ENCODE data around the gene DAZAP1.
"Not testable (repeated sequence)": the region's sequence is repeated elsewhere in the genome, so short reads cannot be mapped to it uniquely, and the experiment has no call there.

DAZAP1 gene

GRCh38 chr19:1477056-1477455, 69.7 kb downstream of the DAZAP1 start:
- not testable (repeated sequence) for DNase-seq

DNA sequence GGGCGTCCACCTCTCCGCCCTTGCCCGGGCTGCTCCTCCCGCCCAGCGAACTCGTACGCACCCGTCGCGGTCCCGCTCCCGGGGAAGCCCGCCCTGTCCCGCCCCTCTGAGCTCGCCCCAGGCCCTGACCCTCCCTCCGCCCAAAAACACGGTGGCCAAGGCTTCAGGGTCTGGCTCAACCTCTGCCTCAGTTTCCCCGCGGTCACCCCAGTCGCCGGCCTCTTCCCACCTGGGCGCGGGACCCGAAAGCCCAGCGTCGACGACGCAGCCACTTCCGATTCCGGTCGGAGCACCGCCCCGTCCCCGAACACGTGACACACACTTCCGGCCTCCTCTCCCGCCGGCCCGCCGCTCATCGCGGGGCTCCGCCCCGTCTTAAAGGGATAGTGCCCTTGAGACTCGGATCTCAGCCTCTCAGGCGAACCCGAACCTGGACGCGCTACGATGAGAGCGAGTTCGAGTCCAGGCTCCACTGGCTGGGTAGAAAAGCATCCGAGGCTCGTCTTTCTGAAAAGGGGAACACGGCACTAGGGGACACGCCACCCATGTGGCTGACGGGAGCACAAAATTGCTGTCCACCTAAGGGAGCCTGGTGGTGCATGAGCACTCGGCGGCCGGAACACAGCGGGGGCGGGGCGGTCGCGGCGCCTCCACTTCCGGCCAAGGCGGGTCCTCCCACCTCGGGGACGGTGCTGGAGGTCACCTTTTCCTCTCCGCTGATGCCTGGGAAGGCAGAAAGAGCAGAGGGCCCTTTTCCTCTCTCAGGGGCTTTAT, 71.7 kb downstream of the DAZAP1 start, which contains the start of gene C19orf25:
Gene C19orf25, minus strand, starts transcription at position 282 of the 774 bp plus-strand sequence. CDS start 312 bp downstream, outside the sequence.
- peak; percentile 78 for DNase-seq

- no peak for DNase-seq
Observed at GRCh38 chr19:1481224-1481892, 74.0 kb downstream of the DAZAP1 start.

DNA sequence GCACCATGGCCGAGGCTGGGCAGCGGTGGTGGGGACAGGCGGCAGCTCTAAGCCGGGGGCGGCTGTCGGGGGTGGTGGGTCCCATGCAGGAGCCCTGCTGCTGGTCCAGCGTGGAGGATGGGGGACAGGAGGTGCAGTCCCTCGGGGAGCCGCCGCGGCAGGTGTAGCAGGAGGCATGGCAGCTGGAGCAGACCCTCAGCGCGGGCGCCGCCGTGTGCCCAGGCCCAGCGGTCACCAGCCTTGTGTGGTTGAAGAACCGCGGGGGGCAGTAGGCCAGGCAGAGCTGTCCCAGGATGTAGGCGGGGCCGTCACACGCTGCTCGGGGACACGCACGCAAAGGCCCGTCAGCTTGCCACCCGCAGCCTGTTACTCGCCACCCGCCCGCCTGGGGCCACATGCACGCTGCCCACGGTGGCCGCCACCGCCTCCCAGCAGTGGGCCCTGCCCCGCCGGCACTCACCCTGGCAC, 74.5 kb downstream of the DAZAP1 start:
- no peak for DNase-seq

GRCh38 chr19:1482361-1483130, 75.2 kb downstream of the DAZAP1 start:
- DNase-seq = no peak

DNA sequence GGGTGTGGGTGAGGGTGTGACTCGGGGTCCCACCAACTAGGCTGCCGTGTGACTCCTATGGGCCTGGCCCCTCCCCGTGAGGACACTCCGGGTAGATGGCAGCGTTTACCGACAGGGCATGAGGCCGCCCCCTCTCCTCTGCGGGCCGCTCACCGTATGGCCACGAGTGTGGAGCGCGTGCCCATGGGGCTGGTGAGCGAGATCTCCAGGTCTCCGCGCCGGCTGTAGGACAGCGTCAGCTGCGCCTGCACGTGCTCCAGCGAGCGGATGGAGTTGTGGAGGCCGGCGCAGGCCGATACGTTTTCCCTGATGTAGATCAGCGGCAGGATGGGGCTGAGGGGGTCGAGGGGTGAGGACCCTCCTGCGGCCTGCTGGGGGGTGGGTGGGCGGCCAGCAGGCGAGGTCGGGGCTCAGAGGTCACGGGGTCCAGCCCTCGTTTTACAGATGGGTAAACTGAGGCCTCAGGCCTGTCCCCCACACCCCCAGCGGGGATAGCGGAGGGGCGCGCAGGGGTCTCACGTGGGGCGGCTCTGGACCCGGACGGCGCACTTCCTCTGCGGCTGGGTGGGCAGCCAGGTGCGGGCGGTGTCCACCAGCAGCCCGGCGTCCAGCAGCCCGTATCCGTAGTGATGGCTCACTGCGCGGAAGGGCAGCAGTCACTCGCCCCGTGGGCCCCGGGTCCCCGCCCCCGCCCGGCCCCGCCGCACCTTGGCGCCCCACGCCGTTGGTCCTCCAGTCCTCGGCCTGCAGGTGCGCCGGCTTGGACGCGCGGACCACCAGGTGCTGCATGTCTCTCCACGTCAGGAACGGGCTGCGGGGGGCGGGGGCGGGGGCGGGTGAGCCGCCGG, 76.0 kb downstream of the DAZAP1 start:
- DNase-seq = no peak

DNA sequence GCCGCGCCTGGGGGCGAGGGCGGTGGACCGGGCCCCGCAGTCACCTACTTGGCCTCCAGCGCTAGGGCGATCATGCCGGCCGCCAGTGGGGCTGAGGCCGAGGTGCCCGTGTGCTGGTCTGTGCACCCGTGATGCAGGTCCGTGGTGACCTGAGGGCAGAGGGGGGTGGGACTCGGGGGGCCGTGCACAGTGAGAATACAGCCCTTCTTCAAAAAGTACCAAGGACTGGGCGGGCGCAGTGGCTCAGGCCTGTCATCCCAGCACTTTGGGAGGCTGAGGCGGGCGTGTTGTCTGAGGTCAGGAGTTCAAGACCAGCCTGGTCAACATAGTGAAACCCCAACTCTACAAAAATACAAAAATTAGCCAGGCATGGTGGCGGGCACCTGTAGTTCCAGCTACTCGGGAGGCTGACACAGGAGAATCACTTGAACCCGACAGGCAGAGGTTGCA, 76.6 kb downstream of the DAZAP1 start:
- DNase-seq = no peak
